Cerebellar cortex (tissue), 1 donor: ENCODE data around the gene ITGA5.
A peak's percentile ranks its signal among the peaks of the same experiment; 100 is the strongest.

Experiments used
- DNase-seq: peaks from one replicate; pipeline ENCODE4 v3.0.0-alpha.2; 2015; ENCODE audit warnings: low spot score

Gene ITGA5

GRCh38 chr12:54389134-54389508 is 29.9 kb downstream of the ITGA5 start:
- DNase-seq = no peak

- DNase-seq = no peak
Observed at GRCh38 chr12:54388237-54389133, 30.6 kb downstream of the ITGA5 start.

DNA sequence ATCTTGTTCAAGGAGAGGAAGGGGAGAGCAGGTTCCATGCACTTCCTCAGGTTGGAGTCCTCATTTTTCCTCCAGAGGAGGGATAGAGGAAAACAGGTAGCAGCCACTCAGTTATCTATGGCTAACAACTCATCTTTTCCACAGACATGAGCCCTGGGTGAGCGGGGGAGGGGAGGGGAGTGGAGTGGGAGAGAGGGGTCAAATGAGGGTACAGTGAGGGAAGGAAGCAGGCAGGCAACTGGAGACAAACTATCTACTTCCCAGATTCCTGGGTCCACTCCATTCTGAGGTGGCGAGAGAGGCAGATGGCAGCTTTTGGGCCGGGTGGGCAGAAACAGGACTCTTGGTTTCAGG is 32.0 kb downstream of the ITGA5 start:
- no peak for DNase-seq

DNA sequence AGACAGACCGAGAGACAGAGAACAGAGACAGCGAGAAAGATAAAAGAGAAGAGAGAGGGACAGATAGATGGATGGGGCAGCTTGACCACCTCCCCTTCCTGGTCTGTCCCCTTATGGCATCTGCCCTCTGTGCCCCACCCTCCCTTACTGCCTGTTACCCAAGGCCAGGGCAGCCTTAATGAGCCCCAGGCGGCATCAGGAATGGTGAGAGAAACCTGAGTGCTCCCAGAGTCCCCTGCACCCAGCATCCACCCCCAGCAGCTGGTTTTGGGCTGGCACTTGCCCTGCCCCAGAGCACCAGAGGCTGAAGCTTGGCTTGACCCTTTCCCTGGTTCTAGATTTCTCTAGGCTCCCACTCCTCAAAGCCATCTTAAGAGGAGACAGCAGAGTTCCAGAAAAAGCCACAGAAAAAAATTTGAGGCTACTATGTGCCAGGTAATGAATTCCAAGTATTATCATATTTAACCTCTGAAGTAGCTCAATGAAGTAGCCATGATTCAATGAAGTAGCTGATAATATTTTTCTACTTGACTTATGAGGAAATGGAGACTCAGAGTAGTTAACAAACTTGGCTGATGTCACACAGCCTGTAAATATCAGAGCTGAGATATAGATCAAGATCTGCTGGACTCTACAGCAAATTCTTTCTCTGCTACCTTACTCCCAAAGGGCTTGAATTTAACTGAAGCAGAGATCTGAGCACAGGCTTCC is 32.5 kb downstream of the ITGA5 start:
- DNase-seq = no peak

- DNase-seq = no peak
Observed at GRCh38 chr12:54385251-54385914, 33.7 kb downstream of the ITGA5 start.

DNA sequence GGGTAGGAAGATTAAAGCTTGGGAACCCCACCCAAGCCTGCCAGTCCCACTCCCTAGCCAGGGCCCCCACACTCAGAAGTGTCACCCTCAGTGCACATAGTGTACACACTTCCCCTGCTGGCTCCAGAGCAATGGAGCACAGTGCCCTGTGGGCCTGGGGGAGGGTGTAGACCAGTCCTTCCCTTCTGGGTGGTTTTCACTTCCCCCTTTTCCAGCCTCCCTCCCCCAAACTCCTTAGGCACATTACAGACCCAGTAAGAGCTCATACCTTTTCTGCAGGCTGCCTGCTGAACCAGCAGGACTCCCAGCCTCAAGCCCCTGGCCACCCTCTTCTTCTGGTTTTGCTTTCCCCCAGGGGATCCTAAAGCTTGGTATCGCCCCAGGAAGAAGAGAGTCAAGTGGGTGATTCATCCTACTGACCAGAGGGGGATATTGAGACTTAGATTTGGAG is 34.5 kb downstream of the ITGA5 start, which contains the start of gene ZNF385A:
Gene ZNF385A, minus strand, starts transcription at position 143 of the 451 bp plus-strand sequence. CDS start 219 bp downstream, outside the sequence.
- no peak for DNase-seq

GRCh38 chr12:54383041-54383609 is 35.9 kb downstream of the ITGA5 start:
- DNase-seq = no peak

DNA sequence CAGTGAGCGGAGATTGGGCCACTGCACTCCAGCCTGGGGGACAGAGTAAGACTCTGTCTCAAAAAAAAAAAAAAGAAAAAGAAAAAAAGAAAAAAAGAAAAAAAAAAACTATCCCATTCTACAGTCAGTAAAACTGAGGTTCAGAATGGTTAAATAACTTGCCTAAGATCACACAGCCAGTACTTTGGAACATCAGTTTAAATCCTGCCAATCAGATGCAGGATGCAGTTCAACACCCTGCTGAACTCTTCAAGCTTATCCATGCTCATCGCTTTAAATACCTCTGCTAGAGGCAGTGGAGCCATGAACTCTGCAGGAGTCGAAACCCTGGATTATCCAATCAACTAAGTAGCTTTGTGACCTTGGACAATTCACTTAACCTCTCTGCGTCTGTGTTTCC is 37.9 kb downstream of the ITGA5 start:
- no peak for DNase-seq

DNA sequence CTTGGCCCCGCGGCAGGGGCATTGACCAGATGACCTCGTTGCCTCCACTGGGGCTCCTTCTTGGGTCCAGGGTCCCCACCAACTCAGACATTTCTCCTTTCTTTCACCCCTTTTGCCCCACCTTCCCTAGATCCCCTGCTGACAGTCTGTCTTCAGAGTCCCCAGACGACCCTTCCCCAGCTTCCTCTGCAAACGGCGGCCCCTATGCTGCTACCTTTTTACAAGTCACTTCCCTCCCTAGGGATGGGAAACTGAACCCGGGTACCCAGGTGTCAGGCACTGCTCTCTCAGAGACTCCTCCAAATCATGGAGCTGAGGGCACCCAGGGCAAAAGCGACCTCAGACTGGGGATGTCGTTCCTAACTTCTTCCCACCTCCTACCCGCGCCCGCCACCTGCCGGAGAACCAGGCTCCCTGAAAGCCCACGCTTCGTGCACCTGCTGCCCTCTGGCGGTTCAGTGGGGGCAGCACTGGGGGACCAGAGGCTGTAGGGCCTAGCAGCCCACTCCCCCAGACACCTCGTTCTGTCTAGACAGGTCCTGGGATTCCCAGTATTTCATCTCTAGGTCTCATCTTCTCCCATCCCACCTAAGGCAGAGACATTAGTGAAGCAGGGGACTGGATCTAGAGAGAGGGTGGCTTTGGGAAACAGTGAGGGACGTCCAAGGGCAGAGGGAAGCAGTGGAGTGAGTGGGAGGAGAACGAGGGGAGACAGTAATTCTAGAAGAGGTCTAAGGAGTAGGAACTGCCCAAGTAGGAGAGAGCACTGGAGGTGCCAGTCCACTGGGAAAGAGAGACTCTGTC is 39.5 kb downstream of the ITGA5 start:
- DNase-seq = peak; percentile 90

- no peak for DNase-seq
Observed at GRCh38 chr12:54378796-54379397, 40.2 kb downstream of the ITGA5 start.

DNA sequence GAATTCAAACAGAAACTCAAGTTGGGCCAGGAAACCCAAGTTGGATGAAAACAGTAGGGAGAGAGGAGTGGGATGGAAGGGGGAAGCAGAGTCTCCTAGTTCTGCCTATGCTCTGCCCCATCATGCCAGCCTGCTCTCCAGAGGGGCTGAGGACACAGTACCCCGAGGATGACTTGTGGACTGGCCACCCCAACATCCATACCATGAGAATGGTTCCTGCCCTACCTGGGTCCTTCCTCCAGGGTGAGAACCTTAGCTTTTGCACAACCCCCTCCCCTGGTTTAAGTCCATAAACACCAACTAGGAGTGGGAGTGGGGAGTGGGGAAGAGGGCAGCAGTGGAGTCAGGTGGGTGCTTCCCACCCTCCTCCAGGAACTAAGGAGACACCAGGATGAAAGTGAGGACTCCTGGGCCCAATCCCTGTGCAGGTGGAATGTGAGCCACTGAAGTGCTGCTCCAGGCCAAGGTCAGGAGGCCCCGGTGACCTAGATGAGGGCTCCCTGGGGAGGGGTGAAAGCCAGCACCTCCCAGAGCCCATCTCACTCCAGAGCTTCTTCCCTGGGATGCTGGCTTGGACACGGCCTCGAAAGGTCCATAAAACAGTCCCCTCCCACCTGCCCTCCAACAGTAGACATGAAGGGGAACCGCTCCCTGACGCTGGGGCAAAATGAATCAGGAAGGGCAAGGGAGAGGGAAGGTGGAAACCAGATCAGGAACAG is 41.1 kb downstream of the ITGA5 start:
- DNase-seq = no peak

- DNase-seq = no peak
Observed at GRCh38 chr12:54377007-54377406, 42.1 kb downstream of the ITGA5 start.

GRCh38 chr12:54376596-54376995 is 42.5 kb downstream of the ITGA5 start:
- DNase-seq = no peak

- no peak for DNase-seq
Observed at GRCh38 chr12:54375259-54375579, 43.8 kb downstream of the ITGA5 start.

GRCh38 chr12:54374562-54375258 is 44.4 kb downstream of the ITGA5 start:
- no peak for DNase-seq

DNA sequence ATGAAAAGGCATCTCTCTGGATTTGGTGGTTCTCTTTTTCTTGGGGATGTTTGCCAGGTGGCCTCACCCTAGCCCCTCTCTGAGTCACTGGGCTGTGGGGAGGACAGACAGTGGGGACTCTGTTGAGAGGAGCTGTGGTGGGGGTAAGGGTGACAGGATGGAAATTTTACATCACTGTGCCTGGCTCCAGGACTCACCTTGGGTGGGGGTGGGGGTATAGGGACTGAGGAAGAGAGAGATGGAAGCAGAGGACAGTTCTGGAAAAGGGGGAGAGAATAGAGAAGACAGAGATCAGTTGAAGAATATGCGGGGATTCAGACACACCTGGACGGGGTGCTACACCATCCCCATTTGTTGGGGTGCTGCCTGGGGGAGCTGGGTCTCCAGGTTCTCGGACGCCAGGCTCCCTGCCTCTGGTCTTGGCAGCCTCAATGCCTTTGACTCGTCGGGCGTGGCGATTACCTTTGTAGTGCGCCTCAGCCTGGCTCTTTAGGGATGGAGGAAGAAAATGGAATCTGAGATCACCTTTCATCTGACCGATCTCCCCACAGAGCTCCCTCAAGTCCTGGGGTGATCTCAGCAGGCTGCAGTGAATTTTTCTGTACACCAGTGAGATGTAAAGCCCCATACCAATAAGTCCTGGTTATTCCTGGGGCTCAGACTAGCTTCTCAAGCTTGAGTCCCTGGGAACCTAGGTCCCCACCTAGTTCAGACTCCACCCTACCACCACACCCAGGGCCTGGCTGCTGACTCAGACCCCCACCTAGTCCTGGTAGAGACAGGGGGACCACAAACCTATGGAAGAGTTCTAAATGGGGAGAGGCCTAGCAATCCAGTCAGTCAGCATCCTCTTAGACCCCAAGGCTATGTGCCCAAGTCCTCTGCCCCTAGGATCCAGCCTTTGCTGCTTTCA is 45.2 kb downstream of the ITGA5 start:
- no peak for DNase-seq

DNA sequence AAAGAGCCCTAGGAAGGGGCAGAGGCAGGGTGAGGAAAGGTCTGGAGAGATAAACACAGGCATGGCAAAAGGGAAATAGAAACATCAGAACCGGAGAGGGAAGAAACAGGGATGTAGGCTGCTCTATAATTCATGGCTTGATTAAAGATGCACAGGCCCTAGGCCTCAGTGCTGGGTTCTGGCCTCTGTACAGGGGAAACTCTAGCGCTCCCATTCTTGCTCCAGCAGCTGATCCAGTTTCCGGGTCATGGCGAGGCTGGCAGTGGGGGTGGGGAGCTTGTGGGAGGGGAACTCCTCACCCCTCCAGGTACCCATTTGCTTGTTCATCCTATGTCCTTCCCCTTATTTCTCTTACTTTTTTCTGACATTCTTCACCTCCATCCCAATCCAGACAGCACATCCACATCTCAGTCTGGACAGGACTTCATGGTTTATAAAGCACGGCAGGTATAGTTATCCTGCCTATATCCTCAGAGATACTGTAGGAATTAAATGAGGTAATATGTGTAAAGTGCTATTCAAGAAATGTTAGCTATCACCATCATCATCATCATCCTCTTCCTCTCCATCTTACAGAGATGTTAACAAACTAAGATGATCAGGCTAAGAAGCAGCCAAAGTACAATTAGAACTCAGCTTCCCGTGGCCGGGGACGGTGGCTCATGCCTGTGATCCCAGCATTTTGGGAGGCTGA is 46.8 kb downstream of the ITGA5 start:
- DNase-seq = no peak
